BE2C (cell line): ENCODE results near the gene TMEM255B.

Experiments
- DNase-seq: peaks from one replicate; pipeline ENCODE4 v3.0.0-alpha.2; 2020
- H3K27me3 ChIP-seq: fragments of 250-450 bp; sonication (Bioruptor Pico); 2 replicates; pipeline ENCODE4 v1.5.1; 2020; ENCODE audit warnings: mild to moderate bottlenecking
- H3K36me3 ChIP-seq: fragments of 250-450 bp; sonication (Bioruptor Pico); 2 replicates; pipeline ENCODE4 v1.5.1; 2020; ENCODE audit warnings: mild to moderate bottlenecking
- H3K4me1 ChIP-seq: fragments of 250-450 bp; sonication (Bioruptor Pico); 2 replicates; pipeline ENCODE4 v1.5.1; 2020
- H3K4me3 ChIP-seq: 2 replicates; pipeline ENCODE4 v1.5.1; 2011; ENCODE audit warnings: low read depth, low read length
- H3K9me3 ChIP-seq: fragments of 250-450 bp; sonication (Bioruptor Pico); 2 replicates; pipeline ENCODE4 v1.5.1; 2020
- TF ChIP-seq, protein P1 (sequence below): IDR thresholded peaks from 2 replicates; pipeline ENCODE4 v1.5.1; 2012; ENCODE audit warnings: mild to moderate bottlenecking, low read depth, low read length

TMEM255B gene

GRCh38 chr13:113802090-113802531 lies 43.1 kb downstream of the TMEM255B start:
- TF ChIP-seq, protein P1, sequence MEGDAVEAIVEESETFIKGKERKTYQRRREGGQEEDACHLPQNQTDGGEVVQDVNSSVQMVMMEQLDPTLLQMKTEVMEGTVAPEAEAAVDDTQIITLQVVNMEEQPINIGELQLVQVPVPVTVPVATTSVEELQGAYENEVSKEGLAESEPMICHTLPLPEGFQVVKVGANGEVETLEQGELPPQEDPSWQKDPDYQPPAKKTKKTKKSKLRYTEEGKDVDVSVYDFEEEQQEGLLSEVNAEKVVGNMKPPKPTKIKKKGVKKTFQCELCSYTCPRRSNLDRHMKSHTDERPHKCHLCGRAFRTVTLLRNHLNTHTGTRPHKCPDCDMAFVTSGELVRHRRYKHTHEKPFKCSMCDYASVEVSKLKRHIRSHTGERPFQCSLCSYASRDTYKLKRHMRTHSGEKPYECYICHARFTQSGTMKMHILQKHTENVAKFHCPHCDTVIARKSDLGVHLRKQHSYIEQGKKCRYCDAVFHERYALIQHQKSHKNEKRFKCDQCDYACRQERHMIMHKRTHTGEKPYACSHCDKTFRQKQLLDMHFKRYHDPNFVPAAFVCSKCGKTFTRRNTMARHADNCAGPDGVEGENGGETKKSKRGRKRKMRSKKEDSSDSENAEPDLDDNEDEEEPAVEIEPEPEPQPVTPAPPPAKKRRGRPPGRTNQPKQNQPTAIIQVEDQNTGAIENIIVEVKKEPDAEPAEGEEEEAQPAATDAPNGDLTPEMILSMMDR = peak; percentile 27; the same call in 1 of the 2 replicates
- Histone ChIP-seq H3K36me3 (no peaks in the 10 kb centered on the region), H3K4me1 (peaks cover 10% of the 10 kb centered on the region), H3K4me3 (no peak overlapping the region), H3K9me3 (no peaks in the 10 kb centered on the region), H3K27me3 (no peaks in the 10 kb centered on the region)
- peak; percentile 79 for DNase-seq

GRCh38 chr13:113802761-113803160 lies 43.7 kb downstream of the TMEM255B start:
- H3K27me3 ChIP-seq = no peaks in the 10 kb centered on the region
- no peak overlapping the region for H3K4me3 ChIP-seq
- peak; percentile 10 for DNase-seq
- H3K9me3 ChIP-seq = peaks cover under 1% of the 10 kb centered on the region; the same call in 1 of the 2 replicates
- H3K4me1 ChIP-seq = peaks cover 10% of the 10 kb centered on the region
- H3K36me3 ChIP-seq = no peaks in the 10 kb centered on the region
- TF ChIP-seq, protein P1 = no peak

- TF ChIP-seq, protein P1 = no peak
- DNase-seq = no peak
- Histone ChIP-seq H3K36me3 (no peaks in the 10 kb centered on the region), H3K9me3 (peaks cover 6% of the 10 kb centered on the region; the same call in 1 of the 2 replicates), H3K4me3 (no peak overlapping the region), H3K4me1 (peaks cover 10% of the 10 kb centered on the region), H3K27me3 (no peaks in the 10 kb centered on the region)
These were observed 44.5 kb downstream of the TMEM255B start for GRCh38 chr13:113803409-113804016.

DNA sequence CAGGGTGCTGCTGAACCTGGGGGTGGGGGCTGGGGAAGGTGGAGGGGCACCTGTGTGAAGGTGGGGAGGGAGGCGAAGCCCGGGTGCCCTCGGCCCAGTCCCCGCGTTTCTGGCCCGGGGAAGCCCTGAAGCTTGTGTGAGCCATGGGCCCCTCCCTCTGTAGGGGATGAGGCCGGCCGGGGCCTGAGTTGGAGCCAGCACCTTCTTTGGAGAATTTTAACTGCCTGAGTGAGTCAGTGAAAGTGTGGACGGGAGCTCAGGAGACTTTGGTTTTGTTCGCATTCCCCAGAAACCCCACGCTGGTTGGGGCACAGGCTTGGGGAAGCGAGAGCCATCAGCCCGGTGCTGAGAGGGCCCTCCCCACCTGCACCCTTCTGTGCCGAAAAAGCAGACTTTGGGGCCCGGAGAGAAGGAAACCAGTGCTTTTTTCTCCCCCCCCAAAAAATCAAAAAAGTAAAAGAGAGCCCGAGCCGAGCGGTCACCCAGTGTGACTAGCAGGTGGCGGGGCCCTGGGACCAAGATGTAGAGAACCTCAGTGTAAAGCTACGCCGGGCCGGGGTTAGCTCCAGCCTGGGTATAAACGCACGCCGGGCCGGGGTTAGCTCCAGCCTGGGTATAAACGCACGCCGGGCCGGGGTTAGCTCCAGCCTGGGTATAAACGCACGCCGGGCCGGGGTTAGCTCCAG lies 45.1 kb downstream of the TMEM255B start:
- no peak for DNase-seq

DNA sequence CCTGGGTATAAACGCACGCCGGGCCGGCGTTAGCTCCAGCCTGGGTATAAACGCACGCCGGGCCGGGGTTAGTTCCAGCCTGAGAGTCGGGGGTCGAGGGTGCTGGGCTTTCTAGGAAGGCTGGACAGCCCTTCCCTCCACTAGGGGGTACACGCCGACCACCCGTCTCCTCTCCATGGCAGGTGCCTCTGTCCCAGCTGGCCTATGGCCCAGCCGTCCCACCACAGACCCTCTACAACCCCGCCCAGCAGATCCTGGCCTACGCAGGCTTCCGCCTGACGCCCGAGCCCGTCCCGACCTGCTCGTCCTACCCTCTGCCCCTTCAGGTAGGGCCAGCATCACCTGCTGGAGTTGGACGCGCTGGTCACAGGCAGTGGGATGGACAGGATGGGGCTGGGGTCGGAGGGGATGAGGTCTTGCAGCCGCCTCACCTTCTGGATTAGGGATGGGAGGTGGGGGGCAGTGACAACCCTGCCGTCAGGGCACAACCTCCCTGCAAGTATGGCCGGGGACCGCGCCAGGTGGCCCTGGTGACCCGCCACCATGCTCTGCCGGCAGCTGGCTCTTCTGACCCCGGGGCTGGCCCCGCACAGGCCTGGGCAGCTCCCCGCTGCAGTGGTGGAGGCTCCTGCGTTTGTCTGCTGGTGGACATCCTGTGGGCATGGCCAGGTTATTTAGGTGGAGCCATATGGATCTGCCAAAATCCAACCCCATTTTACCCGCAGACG lies 45.8 kb downstream of the TMEM255B start:
- H3K27me3 ChIP-seq = no peaks in the 10 kb centered on the region
- no peaks in the 10 kb centered on the region for H3K36me3 ChIP-seq
- peaks cover 10% of the 10 kb centered on the region for H3K4me1 ChIP-seq
- H3K4me3 ChIP-seq = no peak overlapping the region
- TF ChIP-seq, protein P1 = no peak
- H3K9me3 ChIP-seq = peaks cover 6% of the 10 kb centered on the region; the same call in 1 of the 2 replicates
- DNase-seq = no peak

More for the DNA sequence above, 45.1 kb downstream of the TMEM255B start:
- TF ChIP-seq, protein P1 = no peak
- Histone ChIP-seq H3K4me1 (peaks cover 10% of the 10 kb centered on the region), H3K9me3 (peaks cover 6% of the 10 kb centered on the region; the same call in 1 of the 2 replicates), H3K36me3 (no peaks in the 10 kb centered on the region), H3K27me3 (no peaks in the 10 kb centered on the region), H3K4me3 (no peak overlapping the region)
